ENCODE data around the gene BARX2. TPM values are rescaled to one million over a fixed set of nuclear protein-coding genes. Genes with fewer than 3 reads are reported as not detected.
A peak's percentile ranks its signal among the peaks of the same experiment; 100 is the strongest.

The BARX2 gene
- total RNA-seq, 4 donors from 2014 or later = not detected

DNA sequence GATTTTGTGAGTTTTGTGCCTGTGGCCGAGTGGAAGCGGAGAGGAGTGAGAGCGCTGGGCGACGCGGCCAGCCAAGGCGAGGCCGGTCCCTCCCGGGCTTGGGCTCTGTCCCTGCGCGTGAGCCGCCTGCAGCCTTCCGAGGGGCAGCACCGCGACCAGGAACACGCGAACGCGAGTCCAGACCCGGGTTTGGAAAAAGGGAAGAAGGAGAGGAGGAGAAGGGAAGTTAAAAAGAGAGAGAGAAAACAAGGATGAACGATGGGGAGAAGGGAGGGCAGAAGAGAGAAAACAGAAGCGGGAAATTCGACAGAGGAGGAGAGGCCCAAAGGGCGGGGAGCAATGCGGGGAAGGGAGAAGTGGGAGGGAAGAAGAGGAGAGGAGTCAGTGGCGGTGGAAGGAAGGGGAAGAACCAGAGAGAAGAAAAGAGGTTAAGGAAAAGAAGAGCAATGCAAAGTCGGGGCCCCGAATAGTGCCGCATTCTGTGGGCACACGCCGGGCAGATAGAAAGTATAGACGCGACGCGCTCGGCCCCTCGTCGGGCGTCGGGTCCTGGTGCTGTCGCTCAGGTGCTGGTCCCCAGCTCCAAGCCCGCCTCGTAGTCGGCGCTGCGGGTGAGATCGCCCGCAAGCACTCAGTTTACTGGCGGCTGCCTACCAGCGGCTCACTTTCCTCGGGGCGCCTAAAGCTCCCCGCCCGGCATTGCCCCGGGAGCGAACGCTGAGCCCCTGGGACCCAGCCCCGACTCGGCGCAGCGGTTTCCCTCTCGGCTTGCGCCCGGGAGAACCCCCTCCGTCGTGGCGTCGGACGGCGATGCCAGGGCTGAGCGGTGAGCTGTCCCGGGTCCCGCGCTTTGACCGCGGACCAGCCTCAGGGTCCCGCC, 2.8 kb upstream of the BARX2 start:
- Histone ChIP-seq H3K9me3 (no peaks in the 10 kb centered on the region), H3K27ac (replicated peaks in 1 of 4) (no peak overlapping the region), H3K36me3 (no peaks in the 10 kb centered on the region), H3K27me3 (peaks cover 0 to 90% (median 38%) of the 10 kb centered on the region in 4 donors), H3K4me3 (peak overlapping the region; percentile 41 to 54 (median 46)), H3K4me1 (peaks cover 22 to 44% (median 39%) of the 10 kb centered on the region in 4 donors)
- intact Hi-C loops (cut with DNase I) = no loop called here
- DNase-seq (ENCODE audit: extremely low spot score) = no peak
- 2% methylated on average over 40 of the region's 77 CpGs for WGBS
- TF ChIP-seq, protein P1, sequence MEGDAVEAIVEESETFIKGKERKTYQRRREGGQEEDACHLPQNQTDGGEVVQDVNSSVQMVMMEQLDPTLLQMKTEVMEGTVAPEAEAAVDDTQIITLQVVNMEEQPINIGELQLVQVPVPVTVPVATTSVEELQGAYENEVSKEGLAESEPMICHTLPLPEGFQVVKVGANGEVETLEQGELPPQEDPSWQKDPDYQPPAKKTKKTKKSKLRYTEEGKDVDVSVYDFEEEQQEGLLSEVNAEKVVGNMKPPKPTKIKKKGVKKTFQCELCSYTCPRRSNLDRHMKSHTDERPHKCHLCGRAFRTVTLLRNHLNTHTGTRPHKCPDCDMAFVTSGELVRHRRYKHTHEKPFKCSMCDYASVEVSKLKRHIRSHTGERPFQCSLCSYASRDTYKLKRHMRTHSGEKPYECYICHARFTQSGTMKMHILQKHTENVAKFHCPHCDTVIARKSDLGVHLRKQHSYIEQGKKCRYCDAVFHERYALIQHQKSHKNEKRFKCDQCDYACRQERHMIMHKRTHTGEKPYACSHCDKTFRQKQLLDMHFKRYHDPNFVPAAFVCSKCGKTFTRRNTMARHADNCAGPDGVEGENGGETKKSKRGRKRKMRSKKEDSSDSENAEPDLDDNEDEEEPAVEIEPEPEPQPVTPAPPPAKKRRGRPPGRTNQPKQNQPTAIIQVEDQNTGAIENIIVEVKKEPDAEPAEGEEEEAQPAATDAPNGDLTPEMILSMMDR (IDR thresholded peaks at IDR 0.05) = no peak
- TF ChIP-seq POLR2AphosphoS5 (IDR thresholded peaks at IDR 0.05) (no peak), POLR2A (IDR thresholded peaks at IDR 0.05; ENCODE audit: low read depth) (no peak), EP300 (IDR thresholded peaks at IDR 0.05) (no peak)

DNA sequence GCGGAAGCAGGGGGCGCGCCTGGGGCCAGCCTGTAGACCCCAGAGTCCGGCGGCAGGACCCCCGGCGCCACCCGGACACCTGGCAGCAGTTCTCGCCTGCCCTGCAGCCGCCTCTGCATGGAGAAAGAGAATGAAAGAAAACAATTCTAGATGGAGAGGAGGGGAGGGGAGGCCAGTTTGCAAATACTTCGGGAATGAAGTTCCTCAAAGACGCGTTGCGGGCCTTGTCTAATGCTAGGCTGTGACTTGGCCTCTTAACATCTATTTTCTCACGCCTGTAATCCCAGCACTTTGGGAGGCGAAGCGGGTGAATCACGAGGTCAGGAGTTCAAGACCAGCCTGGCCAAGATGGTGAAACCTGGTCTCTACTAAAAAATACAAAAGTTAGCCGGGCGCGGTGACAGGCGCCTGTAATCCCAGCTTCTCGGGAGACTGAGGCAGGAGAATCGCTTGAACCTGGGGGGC, 2.1 kb upstream of the BARX2 start:
- H3K36me3 ChIP-seq = no peaks in the 10 kb centered on the region
- TF ChIP-seq POLR2A (IDR thresholded peaks at IDR 0.05; ENCODE audit: low read depth) = no peak
- TF ChIP-seq, protein P1 (IDR thresholded peaks at IDR 0.05) = no peak
- no peak for TF ChIP-seq EP300 (IDR thresholded peaks at IDR 0.05)
- no peak for TF ChIP-seq POLR2AphosphoS5 (IDR thresholded peaks at IDR 0.05)
- H3K9me3 ChIP-seq = no peaks in the 10 kb centered on the region
- H3K27ac ChIP-seq (replicated peaks in 1 of 4) = no peak overlapping the region
- H3K4me3 ChIP-seq = peak overlapping the region; percentile 41 to 54 (median 46)
- intact Hi-C loops (cut with DNase I) = no loop called here
- DNase-seq (ENCODE audit: extremely low spot score) = no peak
- WGBS = 4% methylated on average over 16 of the region's 24 CpGs
- H3K4me1 ChIP-seq = peaks cover 22 to 44% (median 39%) of the 10 kb centered on the region in 4 donors
- H3K27me3 ChIP-seq = peaks cover 0 to 97% (median 38%) of the 10 kb centered on the region in 4 donors

DNA sequence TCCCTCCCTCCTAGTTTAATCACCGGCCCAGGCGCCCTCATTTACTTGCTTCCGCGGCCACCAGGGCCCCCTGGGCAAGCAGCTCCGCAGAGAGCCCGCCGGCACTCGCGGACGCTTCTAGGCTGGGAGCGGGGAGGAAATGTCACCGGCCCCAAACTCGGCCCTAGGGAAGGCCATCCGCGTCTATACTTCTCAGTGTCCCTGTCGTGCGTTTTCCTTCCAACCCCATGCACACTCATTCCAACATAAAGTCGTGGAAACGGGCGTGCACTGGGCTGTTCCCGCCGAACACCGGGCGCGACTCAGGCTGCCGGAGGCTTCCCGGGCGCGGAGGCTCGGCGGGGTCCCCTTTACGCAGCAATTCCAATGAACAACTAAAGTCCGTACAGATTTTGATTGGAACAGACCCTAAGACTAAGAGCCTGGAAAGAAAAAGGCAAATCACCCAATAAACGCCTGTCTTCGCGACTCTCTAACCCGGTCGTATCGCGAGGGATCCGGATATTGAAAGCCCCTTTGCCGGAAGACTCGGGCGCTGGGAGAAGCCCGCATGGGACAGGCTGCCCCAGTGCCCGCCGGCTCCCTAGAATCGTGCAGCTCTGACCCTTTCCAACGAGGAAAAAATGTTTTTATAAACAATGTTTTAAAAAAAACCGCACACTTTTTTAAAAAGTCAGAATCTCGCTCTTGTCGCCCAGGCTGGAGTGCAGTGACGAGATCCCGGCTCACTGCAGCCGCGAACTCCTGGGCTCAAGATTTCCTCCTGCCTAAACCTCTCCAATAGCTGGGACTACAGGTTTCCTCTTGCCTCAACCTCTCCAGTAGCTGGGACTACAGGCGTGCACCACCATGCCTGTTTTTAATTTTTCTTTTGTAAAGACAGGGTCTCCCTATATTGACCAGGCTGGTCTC, 1.3 kb upstream of the BARX2 start:
- H3K27ac ChIP-seq (replicated peaks in 1 of 4) = no peak overlapping the region
- 4% methylated on average over 55 of the region's 57 CpGs for WGBS
- DNase-seq (ENCODE audit: extremely low spot score) = no peak
- H3K27me3 ChIP-seq = peaks cover 0 to 97% (median 38%) of the 10 kb centered on the region in 4 donors
- H3K4me1 ChIP-seq = peaks cover 22 to 44% (median 39%) of the 10 kb centered on the region in 4 donors
- H3K9me3 ChIP-seq = no peaks in the 10 kb centered on the region
- H3K36me3 ChIP-seq = no peaks in the 10 kb centered on the region
- H3K4me3 ChIP-seq = peak overlapping the region; percentile 10 to 54 (median 38)
- intact Hi-C loops (cut with DNase I) = no loop called here
- no peak for TF ChIP-seq POLR2AphosphoS5 (IDR thresholded peaks at IDR 0.05)

DNA sequence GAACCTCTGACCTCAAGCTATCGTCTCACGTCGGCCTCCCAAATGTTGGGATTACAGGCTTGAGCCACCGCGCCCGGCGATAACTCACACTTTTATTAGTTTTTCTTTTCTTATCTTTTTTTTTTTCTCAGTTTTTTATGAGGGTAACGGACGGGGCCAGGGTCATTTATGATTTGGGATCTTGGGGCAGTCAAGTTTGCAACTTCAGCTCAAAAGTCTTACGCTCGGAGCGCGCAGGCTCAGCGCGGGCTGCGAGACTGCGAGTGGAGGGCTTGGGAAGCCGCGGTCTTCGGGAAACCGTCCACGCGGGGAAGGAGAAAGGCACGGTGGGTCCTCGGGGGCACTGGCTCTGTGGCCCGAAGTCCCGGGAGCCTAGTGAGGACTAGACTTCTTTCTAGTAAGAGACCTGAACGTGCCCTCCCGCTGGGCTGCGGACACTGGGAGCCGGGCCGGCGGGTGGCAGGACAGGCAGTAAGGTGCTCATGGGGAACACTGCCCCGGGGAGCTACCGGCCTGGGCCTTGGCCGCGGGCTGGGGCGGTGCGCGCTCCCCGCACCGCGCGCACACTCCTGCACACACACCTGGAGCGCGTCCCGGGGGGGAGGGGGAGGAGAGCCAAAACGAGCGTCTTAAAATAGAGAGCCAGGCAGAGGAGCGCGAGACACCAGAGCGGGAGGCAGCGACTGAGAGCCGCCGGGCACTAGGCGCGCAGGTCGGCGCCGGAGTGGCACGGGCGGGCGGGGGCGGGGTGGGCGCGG, 476 bp upstream of the BARX2 start:
- Histone ChIP-seq H3K4me3 (peak overlapping the region; percentile 28 to 49 (median 42)), H3K4me1 (peaks cover 22 to 44% (median 39%) of the 10 kb centered on the region in 4 donors), H3K27me3 (peaks cover 0 to 97% (median 37%) of the 10 kb centered on the region in 4 donors), H3K36me3 (no peaks in the 10 kb centered on the region), H3K9me3 (no peaks in the 10 kb centered on the region), H3K27ac (replicated peaks in 1 of 4) (no peak overlapping the region)
- TF ChIP-seq, protein P1 (IDR thresholded peaks at IDR 0.05) = no peak
- TF ChIP-seq POLR2AphosphoS5 (IDR thresholded peaks at IDR 0.05) (no peak), EP300 (IDR thresholded peaks at IDR 0.05) (no peak), POLR2A (IDR thresholded peaks at IDR 0.05; ENCODE audit: low read depth) (no peak)
- DNase-seq (ENCODE audit: extremely low spot score) = no peak
- 9% methylated on average over 27 of the region's 66 CpGs for WGBS
- intact Hi-C loops (cut with DNase I) = no loop called here

Data from esophagus muscularis mucosa (tissue), 4 donors.